ENCODE data around the gene SMAD5. TPM values are rescaled to one million over a fixed set of nuclear protein-coding genes. Genes with fewer than 3 reads are reported as not detected.

SMAD5 gene
- total and polyA plus RNA-seq, 2 experiments from 2014 or later = 34.4 to 68.8 TPM

- no peak overlapping the region for H3K4me3 ChIP-seq
- H3K9me3 ChIP-seq (ENCODE audit: low read depth) = no peaks in the 10 kb centered on the region
- TF ChIP-seq EZH2phosphoT487 (IDR thresholded peaks at IDR 0.05; ENCODE audit: low read depth, severe bottlenecking, unreplicated experiment) (no peak), EZH2 (IDR thresholded peaks at IDR 0.05; ENCODE audit: borderline replicate concordance) (no peak), CTCF (IDR thresholded peaks at IDR 0.05; ENCODE audit: poor library complexity) (no peak)
- DNase-seq (ENCODE audit: low spot score) = no peak
- no peaks in the 10 kb centered on the region for H3K27me3 ChIP-seq
- no peaks in the 10 kb centered on the region for H3K36me3 ChIP-seq (replicated peaks; ENCODE audit: insufficient read depth, low read depth)
- peaks cover 11% of the 10 kb centered on the region for H3K4me1 ChIP-seq (ENCODE audit: insufficient read depth)
- no peaks in the 10 kb centered on the region for H3K9me2 ChIP-seq (replicated peaks; ENCODE audit: insufficient read depth)
- H3K27ac ChIP-seq = no peak overlapping the region
- H4K20me1 ChIP-seq (ENCODE audit: insufficient read depth, poor library complexity, severe bottlenecking) = peaks cover 100% of the 10 kb centered on the region
- no peak overlapping the region for H3K4me2 ChIP-seq
- no peak overlapping the region for H2AFZ ChIP-seq
- peaks cover 100% of the 10 kb centered on the region for H3K79me2 ChIP-seq
These were observed 8.9 kb downstream of the SMAD5 start for GRCh38 chr5:136141561-136141960.

- H3K4me3 ChIP-seq = no peak overlapping the region
- H3K27ac ChIP-seq = no peak overlapping the region
- H4K20me1 ChIP-seq (ENCODE audit: insufficient read depth, poor library complexity, severe bottlenecking) = peaks cover 99% of the 10 kb centered on the region
- no peak overlapping the region for H2AFZ ChIP-seq
- H3K27me3 ChIP-seq = no peaks in the 10 kb centered on the region
- peaks cover 100% of the 10 kb centered on the region for H3K79me2 ChIP-seq
- no peak for DNase-seq (ENCODE audit: low spot score)
- no peaks in the 10 kb centered on the region for H3K9me2 ChIP-seq (replicated peaks; ENCODE audit: insufficient read depth)
- TF ChIP-seq EZH2 (IDR thresholded peaks at IDR 0.05; ENCODE audit: borderline replicate concordance) = no peak
- H3K4me1 ChIP-seq (ENCODE audit: insufficient read depth) = peaks cover 11% of the 10 kb centered on the region
- H3K9me3 ChIP-seq (ENCODE audit: low read depth) = no peaks in the 10 kb centered on the region
- H3K36me3 ChIP-seq (replicated peaks; ENCODE audit: insufficient read depth, low read depth) = no peaks in the 10 kb centered on the region
- H3K4me2 ChIP-seq = no peak overlapping the region
- 87% methylated on average over 6 of the region's 6 CpGs for WGBS (ENCODE audit: low lambda C conversion rate, missing lambda C conversion rate)
These were observed 10.7 kb downstream of the SMAD5 start for GRCh38 chr5:136143312-136143711.

DNA sequence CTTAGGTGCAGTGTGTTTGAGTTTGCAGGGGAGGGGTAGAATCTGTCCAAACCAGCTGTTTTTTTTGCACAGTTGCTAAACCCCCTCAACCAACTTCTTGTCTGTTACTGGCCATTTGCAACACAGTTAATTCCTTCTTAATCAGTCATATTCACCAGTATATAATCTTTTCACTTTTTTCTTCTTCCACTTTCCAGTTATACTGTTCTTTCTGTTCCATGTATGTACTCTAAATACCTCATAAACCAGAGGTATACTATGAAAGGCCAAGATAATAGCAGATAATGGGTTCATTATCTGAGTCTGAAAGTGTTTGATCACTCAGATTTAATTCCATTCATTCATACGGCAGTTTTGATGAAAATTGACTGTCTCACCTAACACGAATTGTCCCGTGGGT lies 11.1 kb downstream of the SMAD5 start:
- Histone ChIP-seq H3K4me1 (ENCODE audit: insufficient read depth) (peaks cover 11% of the 10 kb centered on the region), H3K79me2 (peaks cover 100% of the 10 kb centered on the region), H3K4me2 (no peak overlapping the region), H3K4me3 (no peak overlapping the region), H2AFZ (no peak overlapping the region), H3K27me3 (no peaks in the 10 kb centered on the region), H3K36me3 (replicated peaks; ENCODE audit: insufficient read depth, low read depth) (no peaks in the 10 kb centered on the region), H4K20me1 (ENCODE audit: insufficient read depth, poor library complexity, severe bottlenecking) (peaks cover 99% of the 10 kb centered on the region), H3K27ac (no peak overlapping the region), H3K9me3 (ENCODE audit: low read depth) (no peaks in the 10 kb centered on the region), H3K9me2 (replicated peaks; ENCODE audit: insufficient read depth) (no peaks in the 10 kb centered on the region)
- 55% methylated on average over 3 of the region's 3 CpGs for WGBS (ENCODE audit: low lambda C conversion rate, missing lambda C conversion rate)
- no peak for DNase-seq (ENCODE audit: low spot score)
- TF ChIP-seq CTCF (IDR thresholded peaks at IDR 0.05; ENCODE audit: poor library complexity) (no peak), EZH2phosphoT487 (IDR thresholded peaks at IDR 0.05; ENCODE audit: low read depth, severe bottlenecking, unreplicated experiment) (no peak), EZH2 (IDR thresholded peaks at IDR 0.05; ENCODE audit: borderline replicate concordance) (no peak)

GRCh38 chr5:136145030-136145429 lies 12.4 kb downstream of the SMAD5 start:
- Histone ChIP-seq H4K20me1 (ENCODE audit: insufficient read depth, poor library complexity, severe bottlenecking) (peaks cover 91% of the 10 kb centered on the region), H3K79me2 (peaks cover 98% of the 10 kb centered on the region), H3K36me3 (replicated peaks; ENCODE audit: insufficient read depth, low read depth) (no peaks in the 10 kb centered on the region), H3K27ac (no peak overlapping the region), H3K9me3 (ENCODE audit: low read depth) (no peaks in the 10 kb centered on the region), H3K4me3 (no peak overlapping the region), H3K4me2 (no peak overlapping the region), H3K27me3 (no peaks in the 10 kb centered on the region), H3K9me2 (replicated peaks; ENCODE audit: insufficient read depth) (no peaks in the 10 kb centered on the region), H3K4me1 (ENCODE audit: insufficient read depth) (peaks cover 14% of the 10 kb centered on the region), H2AFZ (no peak overlapping the region)
- no peak for DNase-seq (ENCODE audit: low spot score)
- 84% methylated on average over 2 of the region's 2 CpGs for WGBS (ENCODE audit: low lambda C conversion rate, missing lambda C conversion rate)
- TF ChIP-seq CTCF (IDR thresholded peaks at IDR 0.05; ENCODE audit: poor library complexity) (no peak), EZH2phosphoT487 (IDR thresholded peaks at IDR 0.05; ENCODE audit: low read depth, severe bottlenecking, unreplicated experiment) (no peak), EZH2 (IDR thresholded peaks at IDR 0.05; ENCODE audit: borderline replicate concordance) (no peak)
